Breast epithelium (tissue), 3 donors: ENCODE results near the gene CHSY3.

Source experiments
- CTCF ChIP-seq, 3 donors: fragments of 450-650 bp; IDR thresholded peaks; one replicate each; pipeline ENCODE4 v1.5.1; 2016 to 2017; ENCODE audit warnings: antibody characterized with exemption in 3 of 3, mild to moderate bottlenecking in 3 of 3, moderate library complexity in 3 of 3
- POLR2A ChIP-seq: fragments of 450-650 bp; IDR thresholded peaks from one replicate; pipeline ENCODE4 v1.6.1; 2016; ENCODE audit warnings: antibody characterized with exemption, mild to moderate bottlenecking, moderate library complexity

GRCh38 chr5:129962506-129962905 is 58.2 kb downstream of the CHSY3 start:
- TF ChIP-seq CTCF (IDR thresholded peaks at IDR 0.05) (no peak), POLR2A (no peak)
